ENCODE results near the gene SESN3.

The SESN3 gene

GRCh38 chr11:95245581-95245980 is 14.6 kb upstream of the SESN3 start:
- Histone ChIP-seq H3K27ac (no peak overlapping the region), H3K9ac (no peak overlapping the region)
- no peak for TF ChIP-seq CTCF (IDR thresholded peaks at IDR 0.05)

GRCh38 chr11:95245038-95245437 is 14.0 kb upstream of the SESN3 start:
- Histone ChIP-seq H2AFZ (no peak overlapping the region), H3K4me2 (ENCODE audit: low read length) (no peak overlapping the region), H3K27ac (no peak overlapping the region), H3K9ac (no peak overlapping the region), H3K4me3 (ENCODE audit: low read depth, low read length) (no peak overlapping the region), H3K27me3 (ENCODE audit: control insufficient read depth, insufficient read depth, low read length) (no peaks in the 10 kb centered on the region), H3K9me3 (ENCODE audit: control insufficient read depth, low read length) (no peaks in the 10 kb centered on the region), H3K79me2 (no peaks in the 10 kb centered on the region), H3K4me1 (peaks cover 31% of the 10 kb centered on the region), H3K36me3 (ENCODE audit: control insufficient read depth, insufficient read depth, low read length) (no peaks in the 10 kb centered on the region)
- no peak for TF ChIP-seq CTCF (IDR thresholded peaks at IDR 0.05)

More at GRCh38 chr11:95245581-95245980, 14.6 kb upstream of the SESN3 start:
- H3K4me2 ChIP-seq (ENCODE audit: low read length): no peak overlapping the region
- H3K4me1 ChIP-seq: peaks cover 31% of the 10 kb centered on the region
- no peaks in the 10 kb centered on the region for H3K36me3 ChIP-seq (ENCODE audit: control insufficient read depth, insufficient read depth, low read length)
- no peaks in the 10 kb centered on the region for H3K79me2 ChIP-seq
- H3K9me3 ChIP-seq (ENCODE audit: control insufficient read depth, low read length): no peaks in the 10 kb centered on the region
- no peaks in the 10 kb centered on the region for H3K27me3 ChIP-seq (ENCODE audit: control insufficient read depth, insufficient read depth, low read length)
- no peak overlapping the region for H2AFZ ChIP-seq
- no peak overlapping the region for H3K4me3 ChIP-seq (ENCODE audit: low read depth, low read length)

- H3K4me1 ChIP-seq: peaks cover 29% of the 10 kb centered on the region
- no peak overlapping the region for H3K9ac ChIP-seq
- no peak overlapping the region for H2AFZ ChIP-seq
- H3K4me3 ChIP-seq (ENCODE audit: low read depth, low read length): no peak overlapping the region
- H3K79me2 ChIP-seq: no peaks in the 10 kb centered on the region
- H3K9me3 ChIP-seq (ENCODE audit: control insufficient read depth, low read length): no peaks in the 10 kb centered on the region
- TF ChIP-seq CTCF (IDR thresholded peaks at IDR 0.05): no peak
- peak overlapping the region; percentile 60 for H3K27ac ChIP-seq
- H3K36me3 ChIP-seq (ENCODE audit: control insufficient read depth, insufficient read depth, low read length): no peaks in the 10 kb centered on the region
- no peak overlapping the region for H3K4me2 ChIP-seq (ENCODE audit: low read length)
- no peaks in the 10 kb centered on the region for H3K27me3 ChIP-seq (ENCODE audit: control insufficient read depth, insufficient read depth, low read length)
These were observed 12.7 kb upstream of the SESN3 start for GRCh38 chr11:95243673-95244072.

- Histone ChIP-seq H3K9me3 (ENCODE audit: control insufficient read depth, low read length) (no peaks in the 10 kb centered on the region), H3K27ac (peak overlapping the region; percentile 60)
- no peak for TF ChIP-seq CTCF (IDR thresholded peaks at IDR 0.05)
These were observed 12.0 kb upstream of the SESN3 start for GRCh38 chr11:95242845-95243605.

More at GRCh38 chr11:95242845-95243605, 12.0 kb upstream of the SESN3 start:
- Histone ChIP-seq H3K27me3 (ENCODE audit: control insufficient read depth, insufficient read depth, low read length) (no peaks in the 10 kb centered on the region), H3K79me2 (no peaks in the 10 kb centered on the region), H2AFZ (peak overlapping the region; percentile 59), H3K4me1 (peaks cover 28% of the 10 kb centered on the region), H3K36me3 (ENCODE audit: control insufficient read depth, insufficient read depth, low read length) (no peaks in the 10 kb centered on the region), H3K4me3 (ENCODE audit: low read depth, low read length) (no peak overlapping the region), H3K9ac (no peak overlapping the region), H3K4me2 (ENCODE audit: low read length) (no peak overlapping the region)

All from parathyroid adenoma (tissue), 2 donors.